HG03469 (cell line): Measurements from ENCODE around the gene RIN3.

Source experiments
- ATAC-seq: cut with Tn5 transposase; IDR thresholded peaks from one replicate; pipeline ENCODE4 v1.9.1; 2021; ENCODE audit warnings: mild to moderate bottlenecking, moderate library complexity, moderate number of reproducible peaks; ENCODE audit not compliant: unreplicated experiment

Gene RIN3

DNA sequence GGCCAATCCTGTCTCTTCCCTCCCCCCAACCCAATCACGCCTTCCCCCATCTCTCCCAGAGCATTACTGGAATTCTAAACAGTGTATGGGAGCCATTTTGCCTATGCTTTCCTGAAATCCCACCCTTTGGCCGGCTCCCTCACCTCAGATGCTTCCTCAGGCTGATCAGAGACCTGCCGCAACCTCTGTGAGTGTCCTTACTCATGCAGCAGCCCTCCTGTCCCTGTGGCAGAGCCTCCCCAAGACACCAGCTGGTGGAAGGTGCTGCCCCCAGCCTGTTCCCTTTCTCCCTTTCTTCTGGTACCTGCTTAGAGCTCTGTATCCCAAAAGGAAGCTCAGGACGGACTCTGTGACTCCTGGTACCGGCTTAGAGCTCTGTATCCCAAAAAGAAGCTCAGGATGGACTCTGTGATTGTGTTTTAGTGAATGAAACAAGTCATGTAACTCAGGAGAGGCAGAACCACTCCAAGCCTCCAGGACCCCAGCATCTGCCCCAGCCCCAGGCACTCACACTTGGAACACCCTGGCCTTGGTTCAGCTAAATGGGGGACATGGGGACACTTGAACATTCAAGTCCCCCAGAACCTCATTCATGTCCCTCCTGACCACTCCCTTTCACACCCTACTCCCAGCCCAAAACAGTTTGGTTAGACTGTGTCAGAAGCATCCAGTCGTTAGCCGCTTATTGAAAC is 29.3 kb upstream of the RIN3 start:
- no peak for ATAC-seq

DNA sequence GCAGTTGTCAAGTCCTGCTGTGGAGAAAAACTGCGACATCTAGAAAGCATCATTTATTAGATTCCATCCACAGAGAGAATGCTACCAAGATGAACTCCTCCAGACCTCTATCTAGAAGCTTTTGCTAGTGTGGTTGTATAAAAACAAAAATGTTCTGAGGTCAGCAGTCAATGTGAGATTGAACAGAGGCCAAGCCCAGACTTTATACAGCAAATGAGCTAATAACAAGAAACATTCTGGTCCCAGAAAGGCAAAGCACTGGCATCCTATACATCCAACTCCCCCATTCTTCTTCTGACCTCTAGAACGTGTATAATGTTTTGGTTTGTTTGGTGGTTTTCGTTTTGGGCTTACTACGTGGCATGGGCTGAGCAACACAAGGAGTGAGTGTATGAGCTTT is 26.7 kb upstream of the RIN3 start:
- no peak for ATAC-seq

DNA sequence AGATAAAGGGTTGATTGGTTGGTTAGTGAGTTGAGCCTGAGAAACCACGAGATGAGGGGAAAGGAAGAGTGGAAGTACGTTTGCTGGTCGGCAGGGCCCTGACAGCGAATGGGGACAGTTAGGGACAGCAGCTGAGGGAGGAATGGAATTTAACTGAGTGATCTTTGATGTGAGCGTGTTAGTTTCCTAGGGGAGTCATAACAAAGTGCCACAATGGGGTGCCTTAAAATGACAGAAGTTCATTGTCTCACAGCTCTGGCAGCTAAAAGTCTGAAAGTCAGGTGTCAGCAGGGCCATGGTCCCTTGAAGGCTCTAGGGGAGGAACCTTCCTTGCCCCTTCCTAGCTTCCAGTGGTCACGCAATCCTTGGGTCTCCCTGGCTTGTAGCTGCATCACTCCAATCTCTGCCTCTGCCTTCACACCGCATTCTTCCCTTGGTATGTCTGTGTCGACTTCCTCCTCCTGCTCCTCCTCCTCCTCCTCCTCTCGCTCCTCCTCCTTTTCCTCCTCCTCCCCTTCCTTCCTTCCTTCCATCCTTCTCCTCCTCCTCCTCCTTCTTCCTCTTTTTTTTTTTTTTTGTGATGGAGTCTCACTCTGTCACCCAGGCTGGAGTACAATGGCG is 26.0 kb upstream of the RIN3 start:
- ATAC-seq = no peak

DNA sequence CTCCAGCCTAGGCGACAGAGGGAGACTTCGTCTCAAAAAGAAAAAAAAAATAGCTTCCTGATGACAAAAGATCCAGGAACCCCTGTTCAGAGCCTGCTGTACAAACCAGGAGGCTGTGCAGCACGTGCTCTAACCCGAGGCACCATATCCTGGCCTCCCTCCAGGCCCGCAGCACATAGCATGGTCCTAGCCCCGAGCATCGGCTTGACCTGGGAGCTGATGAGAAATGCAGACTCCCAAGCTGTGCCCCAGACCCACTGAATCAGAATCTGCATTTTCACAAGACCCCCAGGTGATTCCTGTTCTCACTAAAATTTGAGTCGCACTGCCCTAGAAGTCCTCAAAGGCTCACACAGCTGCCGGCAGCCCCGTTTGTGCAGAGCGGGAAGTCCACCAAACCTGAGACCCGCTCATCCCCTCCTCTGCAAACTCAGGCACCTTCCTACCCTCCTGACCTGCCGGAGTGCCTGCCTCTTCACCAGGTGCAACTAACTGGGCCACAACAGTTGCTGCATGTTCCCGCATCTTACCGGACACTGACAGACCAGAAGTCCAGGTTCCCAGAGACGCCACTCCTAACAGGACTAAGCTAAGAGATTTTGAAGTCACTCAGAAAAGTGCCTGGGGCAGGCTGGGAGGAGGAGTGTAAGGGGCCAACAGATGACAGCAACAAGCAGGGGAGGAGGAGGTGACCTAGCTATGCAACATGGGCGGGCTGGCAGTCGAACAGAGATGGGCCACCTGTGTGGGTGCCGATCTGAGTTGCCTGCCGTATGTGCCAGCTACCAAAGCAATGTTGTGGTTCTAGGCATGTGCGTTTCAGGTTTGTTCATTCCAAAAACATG is 24.0 kb upstream of the RIN3 start:
- no peak for ATAC-seq

DNA sequence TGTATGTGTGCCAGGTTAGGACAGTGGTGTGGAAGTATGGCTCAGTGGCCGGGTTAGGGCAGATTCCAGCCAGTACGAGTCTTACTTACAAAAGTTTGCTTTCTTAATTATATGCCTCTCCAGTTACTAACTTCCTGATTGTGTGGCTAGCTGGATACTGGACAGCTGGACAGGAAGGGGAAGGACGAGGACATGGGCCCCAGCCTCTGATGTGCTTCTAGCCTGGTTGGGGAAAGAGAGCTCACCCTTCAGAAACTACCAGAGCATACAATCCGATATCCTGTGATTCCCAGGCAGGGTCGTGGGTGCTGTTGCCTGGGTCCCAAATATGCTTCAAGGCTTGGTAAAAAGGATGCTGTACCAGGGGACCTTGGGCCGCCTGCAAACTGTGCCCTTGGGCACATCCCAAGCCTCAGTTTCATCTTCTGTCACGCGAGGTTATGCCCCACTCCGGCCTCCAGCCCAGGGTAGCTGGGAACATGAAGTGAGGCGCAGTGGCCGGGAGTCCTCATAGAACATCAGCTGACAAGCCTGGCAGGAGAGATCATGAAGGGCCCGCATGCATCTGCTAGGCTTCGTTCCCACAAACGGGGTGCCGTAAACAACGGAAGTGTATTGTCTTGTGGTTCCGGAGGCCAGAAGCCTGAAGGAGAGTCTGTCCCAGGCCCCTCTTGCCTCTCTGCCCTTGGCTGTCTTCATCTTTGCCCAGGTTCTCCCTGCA is 23.2 kb upstream of the RIN3 start:
- ATAC-seq = no peak

DNA sequence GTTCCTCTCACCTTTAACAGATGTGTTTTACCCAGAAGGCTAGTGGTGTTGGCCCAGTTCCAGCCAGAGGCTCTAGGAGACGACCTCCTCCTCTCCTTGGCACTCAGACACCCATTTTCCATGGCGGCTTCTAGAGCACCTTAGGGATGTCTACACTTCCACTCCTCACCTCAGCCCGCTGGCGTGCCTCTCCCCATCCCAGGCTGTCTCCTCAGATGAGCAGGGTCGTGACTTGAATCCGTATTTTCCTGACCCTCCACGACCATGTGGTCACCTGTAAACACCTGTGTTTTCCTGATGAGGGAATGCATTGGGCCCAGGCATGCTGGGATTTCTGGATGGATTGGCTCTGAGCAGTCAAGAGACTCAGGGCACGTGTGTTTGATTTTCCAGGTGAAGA is 21.8 kb upstream of the RIN3 start:
- ATAC-seq = no peak

DNA sequence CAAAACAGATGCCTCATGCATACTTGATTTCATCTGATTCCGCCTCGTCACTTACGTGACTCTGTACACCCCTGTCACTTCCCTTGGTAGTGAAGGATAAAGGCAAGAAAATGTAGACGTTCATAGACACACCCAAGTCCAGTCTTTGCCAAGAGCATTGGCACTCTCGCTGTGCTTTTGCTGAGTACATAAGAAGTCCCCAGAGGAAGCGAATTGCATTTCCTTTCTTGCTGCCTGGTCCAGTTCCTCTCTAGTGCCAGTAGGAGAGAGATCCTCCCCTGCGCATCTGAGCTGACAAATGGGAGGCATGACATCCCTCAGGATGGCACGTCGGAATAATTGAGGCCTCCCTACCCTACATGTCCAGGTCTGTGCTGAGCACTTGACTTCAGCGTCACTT is 21.3 kb upstream of the RIN3 start:
- no peak for ATAC-seq

DNA sequence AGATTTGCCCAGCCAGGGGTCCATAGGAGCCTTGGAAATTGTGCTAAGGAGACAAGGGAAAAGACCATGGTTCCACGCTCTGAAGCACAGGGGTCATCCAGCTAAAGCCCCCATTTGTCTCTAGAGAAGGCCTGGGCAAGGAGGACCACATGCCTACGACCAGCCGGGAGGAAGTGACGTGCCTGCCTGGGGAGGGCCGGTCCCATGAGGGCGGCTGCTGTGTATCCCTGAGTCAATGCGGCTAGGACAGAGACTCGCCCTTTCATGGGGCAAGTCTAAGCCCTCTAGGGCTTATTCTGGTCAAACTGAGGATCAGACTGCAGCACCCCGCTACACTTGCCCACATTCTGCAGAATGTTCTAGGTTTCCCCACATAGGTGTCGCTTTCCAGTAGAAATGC is 20.6 kb upstream of the RIN3 start:
- ATAC-seq = no peak

DNA sequence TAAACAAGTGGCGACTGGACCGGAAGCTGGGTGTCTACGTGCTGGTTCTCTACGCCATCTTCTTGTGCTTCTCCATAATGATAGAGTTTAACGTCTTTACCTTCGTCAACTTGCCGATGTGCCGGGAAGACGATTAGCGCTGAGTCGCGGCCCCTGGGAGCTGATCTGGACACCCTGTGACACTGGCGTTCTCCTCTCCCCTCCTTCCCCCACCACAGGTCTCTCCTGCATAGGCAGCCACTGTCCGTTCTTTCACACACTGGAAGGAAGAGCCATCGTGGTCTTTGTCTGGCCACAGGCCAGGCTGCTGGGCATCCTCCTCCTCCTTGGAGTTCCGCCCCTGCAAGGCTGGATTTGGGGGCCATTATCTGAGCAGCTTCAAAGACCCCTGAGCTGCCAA is 20.1 kb upstream of the RIN3 start:
- no peak for ATAC-seq

DNA sequence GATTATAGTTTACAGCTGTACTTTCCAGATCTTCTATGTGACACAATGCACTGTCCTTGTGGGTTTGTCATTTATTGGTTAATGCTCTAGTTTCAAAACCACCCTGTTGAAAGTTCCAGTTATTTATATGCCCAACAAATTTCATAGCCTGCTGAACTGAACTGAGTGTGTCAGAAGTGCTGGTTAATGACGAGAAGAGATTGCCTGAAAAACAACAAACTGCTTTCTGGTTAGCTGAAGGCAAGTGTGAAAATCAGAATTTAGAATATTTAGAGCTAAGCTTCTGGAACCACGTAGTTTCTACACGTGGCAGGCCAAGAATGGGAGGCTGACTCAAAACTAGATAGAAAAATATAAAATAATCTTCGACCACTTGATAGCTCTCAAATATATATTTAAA is 19.1 kb upstream of the RIN3 start:
- ATAC-seq = no peak

DNA sequence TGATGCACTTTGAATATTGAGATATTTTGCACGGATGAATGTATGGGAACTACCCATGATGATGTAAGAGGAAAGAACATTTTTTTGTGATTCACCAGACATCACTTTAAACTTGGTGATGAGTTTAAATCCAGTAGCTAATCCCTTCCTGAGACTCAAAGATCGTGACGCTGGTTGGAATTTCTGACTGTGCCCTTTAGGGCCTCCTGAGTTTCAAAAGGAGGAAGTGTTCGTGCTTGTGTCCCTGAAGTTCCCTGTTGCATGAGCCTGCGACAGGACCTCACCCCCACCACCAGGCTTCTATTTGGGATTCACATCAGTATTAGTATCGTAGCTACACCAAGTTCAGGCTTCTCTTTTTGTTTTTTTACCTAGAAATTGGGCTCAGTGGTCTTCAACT is 18.6 kb upstream of the RIN3 start:
- ATAC-seq = no peak

DNA sequence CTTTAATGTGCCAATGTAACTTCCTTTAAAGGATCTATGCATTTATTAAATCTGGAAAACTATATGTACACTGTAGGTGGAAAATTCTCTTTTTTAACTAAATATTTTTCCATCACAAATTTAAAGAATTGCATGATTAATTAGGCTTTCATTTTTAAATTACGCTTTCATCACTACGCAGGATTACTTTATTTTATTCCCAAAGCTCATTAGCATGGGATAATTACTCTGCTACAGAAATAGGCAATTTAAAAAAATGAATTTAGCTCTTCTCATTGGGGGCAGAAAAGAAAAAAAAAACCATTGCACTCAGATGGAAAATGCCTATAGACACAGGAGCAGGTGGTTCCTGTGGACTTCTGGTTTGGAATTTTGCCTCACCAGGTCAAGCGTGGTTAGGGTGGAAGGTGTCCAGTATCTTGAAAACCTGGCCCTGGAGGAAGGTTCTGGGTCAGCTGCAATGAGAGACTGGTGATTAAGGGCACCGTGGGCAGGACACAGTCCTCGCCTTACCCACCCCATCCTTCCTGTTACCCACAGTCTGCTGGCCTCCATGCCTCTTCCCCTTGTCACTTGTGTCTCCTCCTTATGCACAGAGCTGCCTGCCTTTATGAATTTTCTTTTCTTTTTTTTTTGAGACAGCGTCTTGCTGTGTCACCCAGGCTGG is 17.3 kb upstream of the RIN3 start:
- ATAC-seq = no peak

DNA sequence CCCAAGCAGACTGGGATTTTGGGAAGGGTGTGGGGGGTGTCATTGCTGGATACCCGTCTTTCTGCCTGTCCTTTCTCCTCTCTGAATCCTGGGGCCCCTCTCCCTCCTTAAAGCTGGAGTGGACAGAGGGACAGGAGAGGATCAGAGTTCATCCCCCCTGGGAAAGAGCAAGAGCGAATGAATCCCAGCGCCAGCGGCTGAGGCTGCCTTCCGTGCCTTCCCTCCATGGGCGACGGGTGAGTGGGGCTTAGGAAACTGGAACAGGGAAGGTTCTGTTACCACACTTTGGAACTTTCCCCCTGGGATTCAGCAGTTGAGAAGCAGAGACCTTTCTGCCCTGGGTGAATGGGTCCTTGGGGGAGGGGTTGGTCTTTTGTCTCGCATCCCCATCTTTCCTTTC is 16.2 kb upstream of the RIN3 start:
- ATAC-seq = no peak

DNA sequence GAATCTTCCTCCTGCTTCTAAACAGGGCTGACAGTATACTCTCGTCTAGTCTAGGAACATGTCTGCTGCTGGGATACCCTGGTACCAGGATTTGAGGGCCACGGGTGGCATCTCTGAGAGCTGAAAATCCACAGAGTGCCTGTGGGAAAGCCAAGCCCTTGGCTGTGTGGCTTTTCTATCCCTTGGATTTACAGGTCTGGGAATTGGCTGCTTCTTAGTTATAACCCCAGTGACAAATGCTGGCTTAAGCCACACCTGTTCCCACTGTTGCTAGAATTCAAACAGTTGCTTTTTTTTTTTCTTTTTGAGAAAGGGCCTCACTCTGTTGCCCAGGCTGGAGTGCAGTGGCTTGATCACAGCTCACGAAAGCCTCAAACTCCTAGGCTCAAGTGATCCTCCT is 14.3 kb upstream of the RIN3 start:
- ATAC-seq = no peak

DNA sequence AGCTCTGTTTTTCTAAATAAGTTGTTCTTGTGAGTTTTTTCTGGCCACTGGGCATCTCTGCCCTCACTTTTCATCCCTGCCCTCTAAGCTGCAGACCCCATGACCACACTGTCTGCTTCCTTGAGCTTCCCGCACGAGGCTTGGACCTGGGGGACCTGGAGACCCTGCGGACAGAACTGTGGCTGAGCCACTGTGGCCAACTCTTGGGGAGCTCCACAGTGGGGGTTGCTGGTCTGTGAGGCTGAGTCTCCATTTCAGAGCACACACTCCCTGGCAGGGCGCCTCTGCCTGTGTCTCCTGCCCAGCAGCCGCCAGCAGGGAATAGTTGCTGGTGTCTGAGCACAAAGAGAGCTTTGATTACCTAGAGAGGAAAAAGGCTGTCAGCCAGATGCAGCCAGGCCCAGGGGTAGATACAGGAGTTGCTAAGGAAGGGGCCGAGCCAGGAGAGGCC is 13.1 kb upstream of the RIN3 start:
- no peak for ATAC-seq

DNA sequence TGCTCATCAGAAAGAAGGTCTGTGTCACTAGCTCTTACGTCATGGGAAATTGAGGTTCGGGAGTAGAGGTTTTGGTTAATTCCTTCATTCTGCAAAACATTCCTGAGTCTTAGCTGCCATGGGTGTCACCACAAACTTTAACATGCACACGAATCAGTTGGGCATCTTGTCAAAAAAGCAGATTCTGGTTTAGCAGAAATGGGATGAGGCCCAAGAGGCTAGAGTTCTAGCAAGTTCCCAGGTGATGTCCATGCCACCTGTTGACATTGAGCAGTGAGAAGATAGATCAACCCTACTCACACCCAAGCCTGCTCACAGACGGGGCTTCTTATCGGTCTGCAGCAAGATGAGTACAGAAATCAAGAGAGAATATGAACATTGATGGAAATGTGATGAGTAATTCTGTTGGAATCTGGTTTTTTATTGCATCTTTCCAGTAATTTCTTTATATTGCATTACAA is 11.7 kb upstream of the RIN3 start:
- no peak for ATAC-seq

DNA sequence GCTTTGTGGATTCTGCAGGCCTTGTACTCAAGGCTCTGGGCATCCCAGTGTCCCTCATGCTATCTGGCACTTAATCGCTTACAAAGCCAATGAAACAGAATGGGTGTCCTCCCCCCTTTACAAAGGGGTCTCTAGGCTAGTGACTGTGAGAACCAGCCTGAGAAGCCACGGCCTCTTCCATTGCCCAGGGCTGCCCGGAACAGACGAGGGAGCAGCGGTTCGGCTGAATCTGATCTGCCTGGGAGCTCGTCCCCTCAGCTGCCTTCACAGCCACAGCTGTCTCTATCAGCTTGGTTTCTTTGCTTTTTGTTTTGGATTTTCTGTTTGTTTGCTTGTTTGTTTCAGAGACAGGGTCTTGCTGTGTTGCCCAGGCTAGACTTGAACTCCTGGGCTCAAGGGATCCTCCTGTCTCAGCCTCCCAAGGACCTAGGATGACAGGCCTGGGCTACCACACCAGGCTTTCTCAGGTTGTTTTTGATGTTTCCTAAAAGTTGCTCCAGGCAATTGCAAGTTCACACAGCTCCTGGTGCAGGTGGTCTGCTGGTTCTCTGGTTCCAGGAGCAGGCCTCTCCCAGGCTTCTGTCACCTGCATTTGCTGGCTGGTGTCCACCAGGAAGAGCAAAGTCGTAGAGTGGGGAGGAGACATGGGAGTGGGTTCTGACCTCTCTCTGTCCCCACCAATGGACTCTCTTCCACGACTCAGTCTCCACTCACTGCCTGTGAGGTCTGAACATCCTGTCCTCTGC is 10.9 kb upstream of the RIN3 start:
- ATAC-seq = no peak

DNA sequence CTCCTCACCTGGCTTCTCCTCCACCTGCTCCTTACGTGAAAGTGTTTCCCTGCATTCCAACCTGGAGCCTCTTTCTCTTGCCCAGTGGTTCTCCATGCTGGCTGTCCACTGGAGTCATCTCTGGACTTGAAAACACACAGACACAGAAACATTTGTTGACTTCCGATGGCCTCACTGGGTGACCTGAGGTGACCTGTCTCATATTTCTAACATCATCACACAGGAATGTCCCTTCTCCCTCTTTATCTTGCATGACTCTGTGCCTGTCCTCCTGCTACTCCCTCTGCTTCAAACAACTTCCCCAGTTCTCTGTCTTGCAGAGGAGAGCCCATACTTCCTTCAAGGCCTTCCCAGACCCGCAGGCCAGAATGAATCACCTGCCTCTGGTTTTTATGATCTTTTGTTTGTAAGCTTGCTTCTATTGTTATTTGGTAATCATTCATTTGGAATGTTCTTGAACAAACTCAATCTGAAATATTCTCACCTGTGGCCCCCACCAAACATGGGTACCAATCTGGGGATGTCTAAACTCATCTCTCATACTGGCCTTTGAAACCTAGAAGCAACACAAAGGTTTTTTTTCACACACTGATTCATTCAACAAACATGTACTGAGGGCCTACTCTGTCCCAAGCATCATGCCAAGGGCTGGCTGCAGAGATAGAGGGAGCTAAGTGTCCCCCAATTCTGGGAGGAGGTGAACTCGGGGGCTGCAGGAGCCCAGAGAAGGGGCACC is 9.7 kb upstream of the RIN3 start:
- ATAC-seq = no peak

DNA sequence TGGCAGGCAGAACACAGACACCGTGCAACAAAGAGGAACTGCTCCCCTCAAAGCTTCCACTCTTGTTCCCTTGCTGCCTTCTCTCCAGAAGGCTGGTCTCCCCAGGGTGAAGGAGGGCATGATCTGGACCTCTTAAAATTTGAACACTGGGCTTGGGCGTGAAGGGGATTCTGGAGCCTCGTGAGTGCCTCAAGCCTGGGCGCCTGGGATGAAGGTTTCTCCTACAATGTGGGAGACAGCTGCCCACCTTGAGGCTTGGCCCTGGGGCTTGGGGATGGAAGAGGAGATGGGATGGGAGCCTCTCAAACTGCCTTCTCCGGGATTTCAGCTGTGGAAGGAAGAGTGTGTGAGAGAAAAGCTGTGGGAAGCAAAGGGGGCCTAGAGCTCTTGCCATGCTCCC is 7.8 kb upstream of the RIN3 start:
- no peak for ATAC-seq
